HG03439 (cell line): ENCODE measurements around the gene ADAM19.
"Not testable (repeated sequence)": the region's sequence is repeated elsewhere in the genome, so short reads cannot be mapped to it uniquely, and the experiment has no call there.

Experiments
- ATAC-seq: cut with Tn5 transposase; IDR thresholded peaks from one replicate; pipeline ENCODE4 v1.9.1; 2021; ENCODE audit warnings: mild to moderate bottlenecking, moderate library complexity; ENCODE audit not compliant: unreplicated experiment

ADAM19 gene

GRCh38 chr5:157444224-157444623 is 131.4 kb downstream of the ADAM19 start:
- ATAC-seq = no peak

- no peak for ATAC-seq
Observed at GRCh38 chr5:157443041-157443549, 132.5 kb downstream of the ADAM19 start.

- no peak for ATAC-seq
Observed at GRCh38 chr5:157434096-157434495, 141.5 kb downstream of the ADAM19 start.

- no peak for ATAC-seq
Observed at GRCh38 chr5:157431544-157432200, 143.9 kb downstream of the ADAM19 start.

GRCh38 chr5:157429920-157430319 is 145.7 kb downstream of the ADAM19 start:
- ATAC-seq = not testable (repeated sequence)
